HG03354 (cell line): Measurements from ENCODE around the gene MOCS1.

Source experiments
- ATAC-seq: cut with Tn5 transposase; IDR thresholded peaks from one replicate; pipeline ENCODE4 v1.9.1; 2021; ENCODE audit warnings: mild to moderate bottlenecking; ENCODE audit not compliant: unreplicated experiment, poor library complexity, severe bottlenecking

MOCS1 gene

DNA sequence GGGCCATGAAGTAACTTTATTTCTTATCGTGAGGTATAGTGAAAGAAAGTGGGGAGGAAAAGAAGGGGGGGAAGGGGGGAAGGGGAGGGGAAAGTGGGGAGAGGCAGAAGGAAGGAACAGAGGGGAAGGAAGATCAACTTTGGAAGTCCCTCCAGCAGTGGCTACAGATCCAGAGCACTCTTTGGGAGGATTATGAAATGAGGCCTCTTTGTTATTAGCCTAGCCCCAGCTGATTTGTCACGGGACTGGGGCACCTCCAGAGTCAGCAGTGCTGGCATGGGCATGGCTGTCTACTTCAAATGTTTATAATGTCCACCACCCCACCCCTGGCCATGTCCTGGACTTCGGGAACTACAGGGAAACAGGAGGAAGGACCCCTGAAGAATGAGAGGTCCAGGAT is 7.6 kb downstream of the MOCS1 start:
- no peak for ATAC-seq

DNA sequence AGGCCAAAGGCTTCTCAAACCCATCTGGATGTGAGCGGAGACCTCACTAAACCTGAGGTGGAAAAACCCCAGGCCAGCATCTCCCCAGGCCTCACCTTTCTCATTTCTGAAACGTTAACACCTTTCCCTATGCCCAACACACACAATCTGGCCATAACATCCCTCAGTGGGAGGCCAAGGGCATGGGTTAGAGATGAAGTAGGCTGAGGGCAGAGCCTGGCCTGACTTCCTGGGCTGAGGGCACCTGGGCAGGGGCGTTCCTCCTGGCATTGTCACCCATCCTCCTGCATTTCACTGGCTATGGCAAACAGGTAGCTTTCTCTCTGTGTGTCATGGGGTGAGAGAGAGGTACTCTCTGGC is 8.4 kb downstream of the MOCS1 start:
- no peak for ATAC-seq

GRCh38 chr6:39925191-39925930 is 8.9 kb downstream of the MOCS1 start:
- ATAC-seq = no peak

- no peak for ATAC-seq
These were observed 10.0 kb downstream of the MOCS1 start for GRCh38 chr6:39924283-39924682.

GRCh38 chr6:39923861-39924260 is 10.4 kb downstream of the MOCS1 start:
- no peak for ATAC-seq

DNA sequence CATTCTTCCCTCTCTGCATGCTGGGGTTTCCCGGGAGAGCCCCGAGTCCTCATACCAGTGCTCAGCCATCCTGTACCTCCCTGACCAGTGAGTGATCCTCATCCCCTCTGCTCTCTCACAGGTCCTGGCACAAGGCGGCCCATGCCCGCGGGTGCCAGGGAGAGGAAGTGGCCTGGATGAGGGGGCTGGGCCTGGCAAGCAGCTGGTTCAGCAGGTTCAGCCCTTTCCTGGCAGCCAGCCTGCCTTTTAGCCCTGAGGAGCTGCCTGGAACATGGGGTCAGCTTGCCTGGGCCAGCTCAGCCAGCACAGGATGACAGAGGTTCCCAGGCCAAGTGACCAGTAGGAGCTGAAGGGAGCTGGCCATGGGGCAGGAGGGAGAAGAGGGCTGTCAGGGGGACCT is 10.9 kb downstream of the MOCS1 start:
- no peak for ATAC-seq

DNA sequence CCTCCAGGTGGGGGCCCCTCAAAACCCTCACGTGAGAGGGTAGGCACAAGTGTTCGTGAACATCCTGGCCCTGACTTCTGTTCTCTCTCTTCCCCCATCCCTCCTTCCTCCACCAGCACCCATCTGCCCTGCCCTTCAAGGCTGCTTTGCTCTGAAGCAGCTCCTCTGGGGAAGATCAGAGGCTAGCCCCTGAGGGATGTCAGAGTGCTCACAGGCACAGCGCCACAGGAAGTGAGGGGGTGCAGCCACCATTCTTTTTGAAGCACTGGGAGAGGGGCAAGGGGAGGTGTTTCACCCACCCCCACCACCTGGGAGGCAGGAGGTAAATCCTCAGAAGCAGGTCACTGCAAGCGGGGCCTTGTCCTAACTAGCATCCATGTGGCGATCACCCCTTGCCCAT is 11.4 kb downstream of the MOCS1 start:
- ATAC-seq = no peak

GRCh38 chr6:39920157-39920556 is 14.1 kb downstream of the MOCS1 start:
- ATAC-seq = no peak

DNA sequence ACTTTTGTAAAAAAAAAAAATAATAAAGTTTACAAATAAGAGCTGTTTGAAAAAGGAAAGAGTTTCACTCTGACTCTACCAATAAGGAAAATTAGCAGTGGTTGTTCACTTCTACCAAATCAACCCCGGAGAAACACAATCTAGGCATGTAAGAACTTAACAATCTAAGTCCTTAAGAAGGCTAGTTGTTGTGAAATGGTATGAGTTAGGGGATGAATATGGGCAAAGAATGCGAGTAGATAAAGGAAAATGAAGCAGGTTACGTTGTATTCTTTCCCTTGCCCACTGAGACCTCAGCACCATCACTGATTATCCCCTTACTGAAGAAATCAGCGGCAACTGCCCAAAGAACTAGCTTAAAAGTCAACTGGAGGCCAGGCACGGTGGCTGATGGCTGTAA is 15.4 kb downstream of the MOCS1 start:
- no peak for ATAC-seq

- no peak for ATAC-seq
These were observed 16.3 kb downstream of the MOCS1 start for GRCh38 chr6:39917981-39918380.

- ATAC-seq = no peak
These were observed 16.9 kb downstream of the MOCS1 start for GRCh38 chr6:39917329-39917728.

DNA sequence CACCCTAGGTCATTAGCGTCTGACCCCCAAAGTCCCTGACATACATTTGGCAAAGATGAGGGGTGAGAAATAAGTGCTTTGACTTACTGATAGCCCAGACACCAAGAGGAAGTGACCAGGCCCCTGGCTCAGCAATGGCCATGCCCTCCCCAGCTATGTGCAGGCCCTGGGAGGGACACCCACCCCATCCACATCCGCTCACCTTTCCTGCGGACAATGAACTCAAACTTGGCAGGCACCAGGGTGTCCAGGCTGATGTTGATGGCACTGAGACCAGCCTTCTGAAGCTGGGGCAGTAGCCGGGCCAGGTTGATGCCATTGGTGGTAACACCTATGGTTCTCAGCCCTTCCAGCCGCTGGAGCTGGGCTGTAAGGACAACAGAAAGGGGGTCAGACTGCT is 18.4 kb downstream of the MOCS1 start:
- ATAC-seq = no peak

DNA sequence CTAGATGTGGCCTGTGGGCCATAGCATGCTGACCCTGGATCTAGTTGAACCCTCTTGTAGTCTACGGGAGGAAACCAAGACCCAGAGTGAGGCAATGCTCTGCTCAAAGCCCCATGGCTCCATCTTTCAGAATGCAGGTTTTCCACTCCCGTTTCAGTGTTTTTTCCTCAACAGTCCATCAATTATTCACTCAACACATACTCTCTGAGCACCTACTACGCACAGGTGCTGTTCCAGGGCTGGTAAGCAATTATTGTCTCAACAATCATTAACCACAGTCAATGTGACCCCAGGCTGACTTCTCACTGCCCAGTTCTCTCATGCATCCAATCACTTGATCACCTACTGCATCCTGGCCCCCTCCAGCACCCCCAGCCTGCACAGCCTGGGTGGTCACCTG is 20.0 kb downstream of the MOCS1 start:
- ATAC-seq = no peak

DNA sequence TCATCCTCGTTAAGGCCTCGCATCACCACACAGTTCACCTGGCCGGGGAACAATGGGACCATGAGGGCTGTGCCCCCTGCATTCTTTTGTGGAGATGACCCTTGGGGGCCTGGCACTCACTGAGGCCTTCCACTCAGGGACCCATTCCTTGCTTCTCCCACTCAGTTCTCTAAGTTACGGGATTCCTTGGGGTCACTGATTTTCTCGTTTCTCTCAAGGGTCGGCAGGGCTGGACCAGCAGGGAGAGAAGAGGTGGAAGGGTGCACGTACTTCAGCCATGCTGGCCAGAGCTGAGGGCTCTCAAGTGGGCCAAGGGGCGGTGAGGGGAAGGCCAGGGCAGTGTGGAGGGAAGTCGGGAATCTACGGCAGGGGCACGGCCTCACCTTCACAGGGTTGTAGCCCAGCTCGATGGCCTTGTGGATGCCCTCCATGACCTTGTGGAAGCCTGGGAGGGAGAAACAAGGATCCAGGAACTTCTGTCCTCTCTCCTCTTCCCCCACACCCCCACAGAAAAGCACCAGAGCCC is 20.8 kb downstream of the MOCS1 start:
- ATAC-seq = no peak

- ATAC-seq = no peak
These were observed 21.8 kb downstream of the MOCS1 start for GRCh38 chr6:39912446-39912845.

DNA sequence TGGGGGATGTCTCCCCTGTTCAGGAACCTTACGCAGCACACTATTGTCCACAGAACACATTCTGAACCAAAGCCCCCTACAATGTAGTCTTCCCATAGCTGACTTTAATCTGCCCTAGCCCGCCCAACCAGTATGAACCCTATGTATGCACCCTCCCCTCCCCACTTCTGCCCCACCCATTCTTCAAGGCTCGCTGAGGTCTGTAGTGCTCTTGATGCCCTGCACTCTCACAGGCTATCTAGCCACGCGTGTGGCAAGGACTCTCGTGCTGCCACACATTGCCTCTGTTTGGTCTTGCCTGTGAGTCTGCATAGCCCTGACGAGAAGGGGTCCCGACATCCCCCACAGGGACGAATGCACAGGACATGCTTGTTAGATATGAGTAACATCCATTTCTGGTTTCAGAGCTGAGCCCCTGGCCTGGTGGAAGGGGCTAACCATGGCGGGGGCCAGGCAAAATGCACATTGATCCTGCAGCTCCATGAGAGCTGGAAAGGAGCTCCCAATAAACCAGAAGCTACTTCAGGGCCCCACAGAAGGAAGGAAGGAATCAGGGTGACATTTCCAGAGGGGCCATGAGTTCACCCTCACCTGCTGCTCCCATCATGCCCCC is 22.6 kb downstream of the MOCS1 start:
- no peak for ATAC-seq

DNA sequence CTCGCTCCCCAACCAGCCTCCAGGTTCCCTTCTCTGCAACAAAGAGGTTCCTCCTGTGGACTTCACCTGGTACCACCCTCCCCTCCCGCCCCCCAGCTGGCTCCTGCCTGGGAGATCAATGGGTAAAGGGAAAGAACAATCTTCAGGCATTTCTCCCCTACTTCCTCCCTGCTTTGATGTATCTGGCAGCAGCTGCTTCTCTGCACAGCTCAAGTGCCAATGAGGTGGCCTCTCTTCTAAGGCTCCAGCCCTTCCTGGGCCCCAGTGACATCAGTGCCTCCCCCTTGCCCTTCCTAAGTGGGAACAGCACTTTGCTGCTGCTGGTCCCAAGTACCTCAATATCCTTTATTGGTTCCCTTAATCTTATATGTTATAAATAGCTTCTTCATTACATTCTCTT is 23.5 kb downstream of the MOCS1 start:
- ATAC-seq = no peak

DNA sequence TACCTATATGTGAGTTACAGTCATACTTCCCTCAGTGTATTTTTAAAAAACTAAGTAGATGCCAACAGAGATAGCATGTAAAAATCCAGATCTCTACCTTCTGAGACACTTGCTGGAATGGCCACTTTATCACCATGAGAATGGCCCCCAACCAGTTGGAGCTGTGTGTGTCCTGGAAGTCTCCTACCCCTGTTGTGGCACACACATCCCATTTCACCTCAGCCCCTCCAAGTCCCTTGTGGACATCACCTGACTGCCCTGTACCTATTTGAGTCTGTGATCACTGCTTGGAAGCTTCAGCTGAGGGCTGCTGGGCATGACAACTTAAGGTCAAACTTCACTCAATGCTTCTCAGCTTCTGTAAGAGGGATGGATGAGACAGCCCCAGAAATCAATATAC is 24.1 kb downstream of the MOCS1 start:
- no peak for ATAC-seq

DNA sequence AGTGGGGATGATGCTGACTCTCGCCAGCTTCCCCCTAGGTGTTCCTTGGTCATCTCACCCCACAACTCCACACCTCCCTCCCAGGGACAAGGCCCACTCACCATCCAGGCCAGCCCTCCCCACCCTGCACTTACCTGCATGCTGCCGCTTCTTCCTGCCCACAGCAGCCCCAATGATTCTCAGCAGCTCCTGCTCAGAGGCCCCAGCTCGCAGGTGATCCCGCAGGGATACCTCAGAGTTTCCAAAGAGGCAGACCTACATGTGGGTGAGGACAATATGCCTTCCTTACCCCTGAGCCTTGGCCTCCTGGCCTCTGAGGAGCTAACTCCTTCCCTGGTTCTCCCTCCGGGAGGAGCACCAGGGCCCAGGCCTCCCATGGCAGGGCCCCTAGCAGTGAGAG is 24.6 kb downstream of the MOCS1 start:
- no peak for ATAC-seq

- ATAC-seq = no peak
These were observed 25.3 kb downstream of the MOCS1 start for GRCh38 chr6:39908838-39909583.
